DND-41 (cell line): ENCODE results near the gene SHMT2.

Experiments used
- ATAC-seq: fragments of 200-7000 bp; cut with Tn5 transposase; 3 replicates; pipeline ENCODE4 v1.9.1; 2021; ENCODE audit warnings: low read depth; ENCODE audit not compliant: insufficient read depth
- DNase-seq: peaks from one replicate; pipeline ENCODE4 v3.0.0-alpha.2; 2020
- H2AFZ ChIP-seq: 2 replicates; pipeline ENCODE4 v1.6.0; 2012; ENCODE audit warnings: low read depth, low read length
- H3K27ac ChIP-seq: 2 replicates; pipeline ENCODE4 v1.5.1; 2012; ENCODE audit warnings: low read length, inconsistent platforms
- H3K27me3 ChIP-seq: fragments of 200-600 bp; sonication (generic); 2 replicates; pipeline ENCODE4 v1.6.0; 2012; ENCODE audit warnings: low read length, mild to moderate bottlenecking, inconsistent platforms; ENCODE audit not compliant: insufficient read depth, poor library complexity
- H3K36me3 ChIP-seq: 2 replicates; pipeline ENCODE4 v1.5.1; 2012; ENCODE audit warnings: low read length, inconsistent platforms; ENCODE audit not compliant: insufficient read depth
- H3K4me1 ChIP-seq: 2 replicates; pipeline ENCODE4 v1.5.1; 2012; ENCODE audit warnings: mild to moderate bottlenecking, low read length; ENCODE audit not compliant: insufficient read depth
- H3K4me2 ChIP-seq: 2 replicates; pipeline ENCODE4 v1.6.0; 2012; ENCODE audit warnings: mild to moderate bottlenecking, moderate library complexity, low read length, inconsistent platforms; ENCODE audit not compliant: insufficient read depth
- H3K4me3 ChIP-seq, 2 experiments: fragments of 200-600 bp in 1 of 2; shearing (Covaris generic) in 1 of 2; 2 replicates each; pipeline ENCODE4 v1.5.1; 2012 to 2016; ENCODE audit warnings: inconsistent platforms in 2 of 2, low read length in 2 of 2, mild to moderate bottlenecking in 2 of 2, low read depth in 1 of 2, moderate library complexity in 1 of 2
- H3K79me2 ChIP-seq: 2 replicates; pipeline ENCODE4 v1.6.0; 2012; ENCODE audit warnings: low read length, inconsistent platforms; ENCODE audit not compliant: insufficient read depth
- H3K9ac ChIP-seq: 2 replicates; pipeline ENCODE4 v1.6.0; 2012; ENCODE audit warnings: low read depth, mild to moderate bottlenecking, inconsistent platforms, low read length, moderate library complexity
- H3K9me3 ChIP-seq: 2 replicates; pipeline ENCODE4 v1.5.1; 2012; ENCODE audit warnings: low read length, moderate library complexity, mild to moderate bottlenecking, inconsistent platforms; ENCODE audit not compliant: insufficient read depth, severe bottlenecking
- H4K20me1 ChIP-seq: 2 replicates; pipeline ENCODE4 v1.6.0; 2012; ENCODE audit warnings: low read length; ENCODE audit not compliant: insufficient read depth
- EZH2 ChIP-seq: IDR thresholded peaks from 3 replicates; pipeline ENCODE4 v1.6.1; 2012; ENCODE audit warnings: borderline replicate concordance, low read depth, mild to moderate bottlenecking, moderate library complexity, low read length, inconsistent platforms; ENCODE audit not compliant: severe bottlenecking
- TF ChIP-seq, protein P1 (sequence below): IDR thresholded peaks from 2 replicates; pipeline ENCODE4 v1.5.1; 2012; ENCODE audit warnings: borderline replicate concordance, low read length, moderate library complexity, mild to moderate bottlenecking; ENCODE audit not compliant: poor library complexity, severe bottlenecking; ENCODE audit errors: extremely low read depth

The SHMT2 gene

DNA sequence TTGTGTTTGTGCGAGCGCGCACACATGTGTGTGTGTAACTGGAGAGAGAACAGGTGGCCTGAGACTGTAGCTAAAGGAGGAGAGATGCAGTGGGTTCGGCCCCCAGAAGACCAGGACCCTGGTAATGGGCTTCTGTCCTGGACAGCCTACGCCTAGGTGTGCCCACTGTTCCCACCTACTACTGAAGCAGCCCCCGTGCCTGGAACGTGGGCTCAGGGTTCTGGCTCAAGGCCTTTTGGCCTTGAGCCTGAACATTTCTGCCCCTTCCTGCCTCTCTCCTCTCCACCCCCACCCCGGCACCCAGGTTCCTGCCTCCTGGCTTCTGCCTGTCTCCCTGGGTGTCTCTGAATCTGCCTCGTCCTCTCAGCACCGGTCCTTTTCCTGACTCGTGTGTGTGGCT, 14.4 kb upstream of the SHMT2 start:
- Histone ChIP-seq H3K9me3 (no peaks in the 10 kb centered on the region), H3K36me3 (no peaks in the 10 kb centered on the region), H3K9ac (no peak overlapping the region), H4K20me1 (no peaks in the 10 kb centered on the region; the same call in 1 of the 2 replicates), H3K4me1 (peaks cover 13% of the 10 kb centered on the region), H3K27me3 (peaks cover 29% of the 10 kb centered on the region), H3K79me2 (no peaks in the 10 kb centered on the region), H3K4me3 (no peak overlapping the region), H3K4me2 (no peak overlapping the region), H3K27ac (no peak overlapping the region), H2AFZ (no peak overlapping the region)
- DNase-seq (no peak), ATAC-seq (no peak)
- no peak for TF ChIP-seq EZH2
- TF ChIP-seq, protein P1, sequence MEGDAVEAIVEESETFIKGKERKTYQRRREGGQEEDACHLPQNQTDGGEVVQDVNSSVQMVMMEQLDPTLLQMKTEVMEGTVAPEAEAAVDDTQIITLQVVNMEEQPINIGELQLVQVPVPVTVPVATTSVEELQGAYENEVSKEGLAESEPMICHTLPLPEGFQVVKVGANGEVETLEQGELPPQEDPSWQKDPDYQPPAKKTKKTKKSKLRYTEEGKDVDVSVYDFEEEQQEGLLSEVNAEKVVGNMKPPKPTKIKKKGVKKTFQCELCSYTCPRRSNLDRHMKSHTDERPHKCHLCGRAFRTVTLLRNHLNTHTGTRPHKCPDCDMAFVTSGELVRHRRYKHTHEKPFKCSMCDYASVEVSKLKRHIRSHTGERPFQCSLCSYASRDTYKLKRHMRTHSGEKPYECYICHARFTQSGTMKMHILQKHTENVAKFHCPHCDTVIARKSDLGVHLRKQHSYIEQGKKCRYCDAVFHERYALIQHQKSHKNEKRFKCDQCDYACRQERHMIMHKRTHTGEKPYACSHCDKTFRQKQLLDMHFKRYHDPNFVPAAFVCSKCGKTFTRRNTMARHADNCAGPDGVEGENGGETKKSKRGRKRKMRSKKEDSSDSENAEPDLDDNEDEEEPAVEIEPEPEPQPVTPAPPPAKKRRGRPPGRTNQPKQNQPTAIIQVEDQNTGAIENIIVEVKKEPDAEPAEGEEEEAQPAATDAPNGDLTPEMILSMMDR, result no peak

DNA sequence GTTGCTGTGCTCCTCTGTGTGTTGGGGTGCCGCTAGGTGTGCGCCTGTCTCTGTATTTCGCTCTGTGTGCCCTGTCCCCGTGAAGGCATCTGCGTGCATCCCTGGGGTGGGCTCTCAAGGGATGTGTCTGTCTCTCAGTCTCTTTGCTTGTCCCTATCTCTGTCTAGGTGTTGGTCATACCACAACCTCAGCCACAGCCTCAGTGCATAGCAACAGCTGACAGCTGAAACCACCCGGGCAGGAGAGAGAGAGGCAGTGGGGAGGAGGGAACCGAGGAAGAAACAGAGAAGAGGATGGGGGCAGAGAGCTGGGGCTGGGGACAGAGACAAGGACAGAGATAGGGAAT, 13.9 kb upstream of the SHMT2 start:
- peaks cover 13% of the 10 kb centered on the region for H3K4me1 ChIP-seq
- no peak overlapping the region for H3K4me3 ChIP-seq
- no peaks in the 10 kb centered on the region; the same call in 1 of the 2 replicates for H4K20me1 ChIP-seq
- peaks cover 32% of the 10 kb centered on the region for H3K27me3 ChIP-seq
- TF ChIP-seq, protein P1, result no peak
- no peaks in the 10 kb centered on the region for H3K36me3 ChIP-seq
- ATAC-seq, result no peak
- no peak overlapping the region for H3K27ac ChIP-seq
- no peak overlapping the region for H2AFZ ChIP-seq
- no peaks in the 10 kb centered on the region for H3K9me3 ChIP-seq
- no peak for DNase-seq
- H3K79me2 ChIP-seq, result no peaks in the 10 kb centered on the region
- no peak overlapping the region for H3K4me2 ChIP-seq
- no peak overlapping the region for H3K9ac ChIP-seq

DNA sequence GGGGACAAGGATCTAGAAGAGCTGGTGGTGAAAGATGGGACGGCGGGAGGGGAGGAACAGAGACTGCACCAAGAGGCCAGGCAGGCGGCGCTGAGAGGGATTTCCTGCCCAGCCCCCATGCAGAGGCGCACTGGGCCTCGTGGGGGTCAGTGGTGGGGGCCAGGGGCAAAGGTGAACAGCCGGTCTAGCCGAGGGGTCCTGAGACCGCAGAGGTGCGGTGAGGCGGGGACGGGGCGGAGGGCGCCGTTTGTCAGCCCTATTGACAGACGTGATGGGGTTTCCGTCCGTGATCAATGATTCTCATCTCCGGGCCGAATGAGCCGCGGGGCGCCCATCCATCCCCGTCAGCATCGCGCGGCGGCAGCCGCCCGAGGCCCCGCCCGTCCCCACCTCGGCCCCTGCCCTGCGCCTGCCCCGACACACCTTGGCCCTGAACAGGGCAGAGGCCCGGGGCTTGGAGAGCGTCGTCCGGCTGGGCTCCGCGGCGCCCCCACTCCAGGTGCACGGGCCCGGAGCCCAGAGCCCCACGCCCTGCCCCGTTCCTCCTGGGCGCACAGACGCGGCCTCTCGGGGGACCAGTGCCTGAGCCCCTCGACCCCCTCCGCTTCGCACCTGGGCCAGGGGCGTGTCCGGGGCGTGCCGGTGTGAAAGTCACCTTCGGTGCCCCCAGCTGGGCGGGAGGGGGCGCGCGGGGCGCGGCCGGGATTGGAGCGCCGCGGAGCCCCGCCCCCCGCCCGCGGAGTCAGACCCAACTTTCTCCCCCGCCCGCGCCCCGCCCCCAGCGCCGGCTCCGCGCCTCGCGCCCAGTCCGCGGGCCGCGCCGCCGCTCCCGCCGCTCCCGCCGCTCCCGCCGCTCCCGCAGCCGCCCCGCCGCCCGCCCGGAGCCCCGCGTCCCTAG, 13.2 kb upstream of the SHMT2 start, which contains the start of gene NXPH4:
TSS of gene NXPH4 (plus strand) at position 781 of the 898 bp plus-strand sequence. CDS start 176 bp downstream, outside the sequence.
- peaks cover 13% of the 10 kb centered on the region for H3K4me1 ChIP-seq
- DNase-seq (no peak), ATAC-seq (no peak)
- H3K4me3 ChIP-seq, result no peak within 1 kb of the TSS
- H2AFZ ChIP-seq, result no peak within 1 kb of the TSS
- no peak within 1 kb of the TSS for H3K9ac ChIP-seq
- no peaks in the 10 kb centered on the region for H3K79me2 ChIP-seq
- no peak for TF ChIP-seq EZH2
- TF ChIP-seq, protein P1, result no peak
- H3K27me3 ChIP-seq, result peaks cover 38% of the 10 kb centered on the region
- no peaks in the 10 kb centered on the region for H3K36me3 ChIP-seq
- peaks cover 6% of the 10 kb centered on the region; the same call in 1 of the 2 replicates for H4K20me1 ChIP-seq
- no peak within 1 kb of the TSS for H3K27ac ChIP-seq
- no peaks in the 10 kb centered on the region for H3K9me3 ChIP-seq
- H3K4me2 ChIP-seq, result no peak within 1 kb of the TSS
